G401 (cell line): ENCODE results near the gene OPCML. TPM values are rescaled to one million over a fixed set of nuclear protein-coding genes. Genes with fewer than 3 reads are reported as not detected.

Experiments used
- DNase-seq: peaks from one replicate; pipeline ENCODE4 v3.0.0-alpha.2; 2015; ENCODE audit warnings: low spot score
- in situ Hi-C: cut with HindIII; loops from 2 replicates; pipeline ENCODE4 v1.10.0; 2016; ENCODE audit warnings: low sequenced_read_pairs, mixed read lengths
- total RNA-seq: library from RNA; depleted of rRNA; stranded (reverse); fragments of >200 nt; shearing (Covaris generic); gene quantifications from 2 replicates; pipeline ENCODE4 v1.2.3, GENCODE V29; 2014

OPCML gene
- total RNA-seq, 1 experiment from 2014 or later = not detected

- DNase-seq = no peak
- in situ Hi-C loops = no loop called here
These were observed 862.4 kb downstream of the OPCML start for GRCh38 chr11:132669949-132670348.

DNA sequence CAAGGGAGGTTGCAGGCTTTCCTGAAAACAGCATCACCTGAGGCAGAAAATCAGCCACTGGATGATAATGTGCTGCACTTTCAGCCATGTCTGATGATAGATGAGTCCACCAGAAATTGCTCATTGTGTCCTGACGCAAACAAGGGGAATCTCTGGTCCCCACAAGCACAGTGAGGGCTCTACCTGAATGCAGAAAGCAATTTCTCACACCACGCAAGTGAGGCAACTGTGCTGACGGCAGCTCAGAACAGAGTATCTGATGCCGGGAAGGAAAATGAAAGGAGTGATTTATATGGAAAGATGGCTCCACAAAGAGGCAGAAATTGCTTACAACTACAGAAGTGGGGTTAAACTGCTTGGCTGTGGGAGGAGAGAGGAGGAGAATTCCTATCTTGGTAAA is 867.1 kb downstream of the OPCML start:
- in situ Hi-C loops = no loop called here
- DNase-seq = no peak

DNA sequence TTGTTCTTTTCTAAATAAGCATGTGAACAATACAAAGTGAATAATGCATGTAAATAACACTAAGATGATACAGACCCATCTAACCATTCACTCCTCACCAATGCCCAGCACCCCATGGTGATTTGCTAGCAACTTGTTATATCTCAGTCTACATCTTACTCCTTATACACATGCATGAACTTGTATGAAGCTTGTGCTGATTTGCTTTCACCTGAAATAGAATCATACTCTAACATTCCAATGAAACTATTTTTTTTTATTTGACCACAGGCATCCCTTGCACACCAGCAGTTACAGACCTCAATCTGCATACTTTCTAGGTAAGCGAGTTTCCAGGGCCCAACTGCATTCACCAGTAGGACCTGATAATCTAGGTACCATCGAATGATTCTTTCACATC is 873.6 kb downstream of the OPCML start:
- in situ Hi-C loops = no loop called here
- DNase-seq = no peak

DNA sequence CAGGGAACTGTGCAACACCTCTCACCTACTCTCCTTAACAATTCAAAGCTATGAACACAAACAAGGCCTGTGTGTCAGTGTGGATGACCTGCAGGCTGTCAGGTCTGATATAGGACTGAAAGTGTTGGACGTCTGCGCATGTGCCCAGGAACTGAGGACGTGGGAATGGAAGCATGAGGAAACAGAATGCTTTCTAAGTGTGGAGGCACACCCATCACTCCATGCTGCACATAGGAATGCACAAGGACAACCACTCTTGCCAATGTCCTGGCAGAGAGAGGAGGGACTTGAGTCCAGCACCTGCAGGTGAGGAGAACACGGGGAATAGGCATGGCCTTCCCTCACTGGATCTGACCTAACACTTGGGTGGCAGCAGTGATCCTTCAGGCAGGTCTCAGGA is 874.3 kb downstream of the OPCML start:
- no peak for DNase-seq
- in situ Hi-C loops = no loop called here

- peak; percentile 94 for DNase-seq
- in situ Hi-C loops = no loop called here
These were observed 877.0 kb downstream of the OPCML start for GRCh38 chr11:132655187-132655855.

- DNase-seq = no peak
- in situ Hi-C loops = no loop called here
These were observed 879.1 kb downstream of the OPCML start for GRCh38 chr11:132653237-132653636.

DNA sequence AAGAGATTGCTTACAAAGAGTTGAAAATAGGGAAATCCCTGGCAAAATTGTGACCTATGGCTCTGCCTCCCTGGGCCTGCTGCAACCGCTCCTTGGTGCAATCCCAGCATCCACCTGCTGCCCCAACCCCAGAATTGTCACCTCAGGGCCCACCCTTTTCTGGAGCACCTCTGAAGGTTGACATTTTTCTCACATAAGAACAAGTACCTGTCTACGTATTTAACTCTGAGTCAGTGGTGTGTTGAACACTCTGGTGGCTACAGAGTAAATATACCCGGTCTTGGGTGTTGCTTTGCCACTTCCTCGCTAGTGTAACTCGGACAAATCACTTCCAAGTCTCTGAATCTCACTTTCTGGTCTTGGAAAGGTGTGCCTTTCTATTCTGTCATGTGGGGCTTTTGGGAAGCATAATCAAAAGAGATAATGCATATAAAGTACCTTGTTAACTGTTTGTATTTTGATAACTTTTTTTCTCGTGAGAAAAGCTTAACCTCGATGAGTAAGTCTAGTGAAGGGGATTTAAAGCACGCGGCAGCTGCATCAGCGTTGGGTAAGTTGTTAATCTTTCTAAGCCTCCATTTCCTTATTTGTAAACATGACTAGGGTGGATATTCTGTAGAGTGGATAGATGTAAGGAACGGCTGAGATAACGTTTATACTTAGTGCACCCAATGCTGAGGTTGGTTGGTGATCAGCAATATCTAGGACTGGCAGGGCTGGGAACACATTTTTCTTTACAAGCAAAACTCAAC is 881.2 kb downstream of the OPCML start:
- in situ Hi-C loops = no loop called here
- no peak for DNase-seq

- no peak for DNase-seq
- in situ Hi-C loops = no loop called here
These were observed 883.0 kb downstream of the OPCML start for GRCh38 chr11:132649277-132649676.

GRCh38 chr11:132648851-132649250 is 883.5 kb downstream of the OPCML start:
- DNase-seq = no peak
- in situ Hi-C loops = no loop called here

DNA sequence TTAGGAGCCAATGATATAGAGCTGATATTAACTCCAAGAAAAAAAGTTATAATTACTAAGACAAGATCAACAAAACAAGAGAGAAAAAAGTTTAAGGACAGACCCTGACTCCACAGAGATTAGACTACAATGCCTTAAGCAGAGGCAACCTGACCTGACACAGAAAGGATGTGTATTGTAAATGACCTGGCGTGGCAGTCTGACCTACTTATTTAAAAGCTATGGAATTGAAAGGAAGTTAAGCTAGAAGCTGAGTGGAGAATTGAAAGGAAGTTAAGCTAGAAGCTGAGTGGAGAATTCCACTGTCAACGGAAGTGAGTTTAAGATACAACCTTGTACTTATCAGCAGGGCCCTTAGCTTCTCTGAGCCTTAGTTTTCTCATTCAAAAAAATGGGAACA is 885.4 kb downstream of the OPCML start:
- no peak for DNase-seq
- in situ Hi-C loops = no loop called here

DNA sequence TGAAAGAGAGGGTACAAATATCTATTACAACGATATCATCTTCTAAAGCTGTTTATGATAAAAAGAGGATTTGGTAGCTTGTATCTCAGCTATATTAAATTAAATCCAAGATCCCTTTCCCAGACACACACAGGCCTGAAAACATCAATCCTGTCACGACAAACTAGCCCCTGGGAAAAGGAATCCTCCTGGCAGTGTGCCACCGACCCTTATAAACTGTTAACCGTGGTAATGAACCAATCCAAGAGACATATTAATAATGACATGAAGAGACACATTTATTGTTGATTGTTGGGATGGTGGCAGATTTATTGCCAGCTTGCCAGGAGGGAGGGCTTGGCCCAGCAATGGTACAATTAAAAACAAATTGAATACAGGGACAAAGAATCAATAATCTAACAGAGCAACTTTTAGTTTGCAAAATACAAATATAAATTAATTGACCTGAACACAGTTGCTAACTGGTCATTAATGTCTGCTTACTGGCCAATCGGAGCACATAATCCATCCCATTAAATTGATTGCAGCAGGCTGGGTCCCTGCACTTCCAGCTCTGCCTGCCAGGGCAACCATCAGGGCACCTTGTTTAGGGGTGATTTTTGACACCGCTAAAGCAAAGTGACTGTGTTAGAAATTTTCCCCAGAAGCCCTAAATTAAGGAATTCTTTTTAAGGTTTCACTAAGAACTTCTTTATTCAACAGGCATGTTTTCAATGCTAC is 887.6 kb downstream of the OPCML start:
- in situ Hi-C loops = no loop called here
- no peak for DNase-seq

GRCh38 chr11:132643239-132643638 is 889.1 kb downstream of the OPCML start:
- DNase-seq = peak; percentile 41
- in situ Hi-C loops = no loop called here

DNA sequence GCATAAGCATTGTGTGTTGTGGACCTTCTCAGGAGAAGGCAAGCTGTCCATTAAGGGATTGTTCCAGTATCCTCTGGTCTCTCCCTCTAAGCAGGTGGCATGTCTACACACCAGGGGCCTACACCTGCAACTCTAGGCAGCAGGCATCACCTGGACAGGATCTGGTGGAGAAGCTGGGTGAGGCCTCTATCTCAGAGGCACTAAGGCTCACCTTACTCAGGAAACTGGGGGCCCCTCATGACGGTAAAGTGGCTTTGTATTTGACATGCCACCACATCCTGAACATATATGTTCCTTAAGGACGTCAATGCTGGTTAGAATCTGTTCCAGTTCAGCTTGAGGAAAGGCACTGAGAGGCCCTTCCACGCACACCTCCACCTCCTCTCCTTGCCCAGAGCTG is 891.3 kb downstream of the OPCML start:
- DNase-seq = no peak
- in situ Hi-C loops = no loop called here

DNA sequence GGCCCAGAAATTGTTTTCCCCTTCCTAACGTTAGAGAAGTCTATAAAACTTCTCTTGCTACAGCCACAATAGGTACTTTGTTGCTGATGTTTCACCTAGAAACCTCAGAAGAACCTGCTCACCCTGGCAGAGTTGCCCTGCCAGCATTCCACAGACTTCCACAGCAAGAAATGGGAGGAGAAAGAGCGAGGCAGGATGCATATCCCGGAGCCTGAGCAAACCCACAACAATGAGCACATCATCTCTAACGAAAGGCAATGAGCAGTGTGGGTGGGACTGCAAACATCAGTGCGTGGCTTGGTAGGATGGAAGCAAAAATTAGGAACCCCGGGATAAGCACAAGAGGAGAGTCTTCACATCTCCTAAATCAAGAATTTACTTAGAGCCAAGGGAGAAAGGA is 892.3 kb downstream of the OPCML start:
- in situ Hi-C loops = no loop called here
- no peak for DNase-seq

DNA sequence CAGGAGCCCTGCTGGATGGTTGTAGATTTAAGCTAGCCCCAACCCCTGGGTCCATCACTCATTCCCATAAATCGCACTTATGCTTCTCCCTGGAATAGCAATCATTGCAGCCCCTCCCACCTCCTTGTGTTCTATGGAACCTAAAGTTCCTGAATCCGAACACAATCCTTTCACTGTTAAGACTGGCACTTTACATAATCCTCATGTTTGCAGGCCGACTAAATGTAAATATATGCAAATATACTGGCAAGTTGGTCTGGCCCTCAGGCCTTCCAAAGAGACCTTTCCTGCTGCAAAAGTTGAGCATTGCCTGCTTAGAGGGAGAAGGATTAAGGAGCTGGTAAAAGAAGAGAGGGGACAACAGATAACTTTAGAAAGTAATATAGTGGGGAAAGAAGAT is 892.9 kb downstream of the OPCML start:
- DNase-seq = no peak
- in situ Hi-C loops = no loop called here

DNA sequence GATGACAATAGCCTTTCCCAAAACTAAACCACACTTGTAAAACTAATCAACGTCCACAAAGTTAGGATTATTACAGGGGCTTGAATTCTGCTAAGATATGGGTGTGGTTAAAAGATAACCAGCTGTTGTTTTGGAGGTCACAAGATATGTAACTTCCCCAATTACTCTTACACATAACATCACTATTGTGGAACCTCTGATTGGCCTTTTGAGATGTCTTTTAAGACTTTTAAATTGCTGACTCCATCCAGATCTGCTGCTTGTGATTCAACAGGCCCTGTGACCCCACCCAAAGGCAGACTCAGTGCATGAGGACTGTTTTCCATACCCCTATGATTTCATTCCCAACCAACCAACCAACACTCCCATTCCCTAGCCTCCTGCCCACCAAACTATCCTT is 893.9 kb downstream of the OPCML start:
- no peak for DNase-seq
- in situ Hi-C loops = no loop called here

DNA sequence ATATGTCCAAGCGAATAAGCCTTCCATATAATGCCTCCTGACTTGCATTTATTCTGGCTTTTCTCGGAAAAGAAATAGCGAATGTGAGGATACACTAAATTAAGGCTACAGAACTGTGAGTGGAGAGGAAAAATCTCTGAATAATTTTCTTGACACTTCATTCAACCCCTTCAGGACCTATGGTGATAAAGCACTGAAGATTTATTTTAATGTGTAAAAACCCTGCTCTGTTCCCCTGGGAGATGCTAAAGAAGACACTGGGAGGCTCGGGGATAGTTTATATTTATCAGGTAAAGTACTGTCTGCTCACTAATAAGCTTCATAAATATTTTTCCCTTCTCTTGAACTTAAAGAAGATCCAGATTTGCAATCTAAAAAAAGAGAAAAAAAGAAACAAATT is 895.8 kb downstream of the OPCML start:
- in situ Hi-C loops = no loop called here
- no peak for DNase-seq

- DNase-seq = peak; percentile 74
- in situ Hi-C loops = no loop called here
These were observed 899.6 kb downstream of the OPCML start for GRCh38 chr11:132632641-132633124.

GRCh38 chr11:132631989-132632388 is 900.3 kb downstream of the OPCML start:
- in situ Hi-C loops = no loop called here
- no peak for DNase-seq

GRCh38 chr11:132627981-132628380 is 904.3 kb downstream of the OPCML start:
- in situ Hi-C loops = no loop called here
- peak; percentile 94 for DNase-seq
